PC-3 (cell line): ENCODE measurements around the gene HMGN5. TPM values are rescaled to one million over a fixed set of nuclear protein-coding genes. Genes with fewer than 3 reads are reported as not detected.

Experiments used
- ATAC-seq: fragments of 200-7000 bp; cut with Tn5 transposase; 2 replicates; pipeline ENCODE4 v1.9.1; 2020; ENCODE audit warnings: mild to moderate bottlenecking, moderate library complexity
- BruUV-seq: library from RNA; stranded (reverse); fragments of 400-500 nt; replicated peaks from 2 replicates; lab custom pipeline; 2021; lab: Mats Ljungman, UMichigan
- CTCF ChIA-PET: fragments of 300-600 bp; sonication (Branson Sonifier 250); formaldehyde crosslinking; loops from one replicate; lab custom pipeline; 2022; ENCODE audit warnings: antibody characterized with exemption; lab: Charles Lee
- POLR2A ChIA-PET: fragments of 300-600 bp; sonication (Branson Sonifier 250); formaldehyde crosslinking; loops from one replicate; lab custom pipeline; 2022; ENCODE audit warnings: antibody characterized with exemption; ENCODE audit not compliant: unreplicated experiment; lab: Charles Lee
- DNase-seq: peaks from one replicate; pipeline ENCODE4 v3.0.0-alpha.2; 2015
- H2AFZ ChIP-seq: fragments of 300-600 bp; sonication (generic); 2 replicates; pipeline ENCODE4 v1.6.0; 2016; ENCODE audit warnings: antibody characterized with exemption, low read length
- H3F3A ChIP-seq: fragments of 300-600 bp; sonication (generic); one replicate; pipeline ENCODE4 v1.6.0; 2017; ENCODE audit warnings: antibody characterized with exemption, low read length, control low read depth, mild to moderate bottlenecking; ENCODE audit not compliant: unreplicated experiment
- H3K27ac ChIP-seq: fragments of 300-600 bp; sonication (generic); 2 replicates; pipeline ENCODE4 v1.5.1; 2016; ENCODE audit warnings: mild to moderate bottlenecking, low read length
- H3K27me3 ChIP-seq: fragments of 300-600 bp; sonication (generic); 2 replicates; pipeline ENCODE4 v1.6.1; 2016; ENCODE audit warnings: low read length, mixed read lengths
- H3K36me3 ChIP-seq: fragments of 300-600 bp; sonication (generic); 2 replicates; pipeline ENCODE4 v1.6.1; 2016; ENCODE audit warnings: low read depth, mixed run types, low read length, mixed read lengths
- H3K4me1 ChIP-seq: fragments of 300-600 bp; sonication (generic); 2 replicates; pipeline ENCODE4 v1.5.1; 2016; ENCODE audit warnings: low read length; ENCODE audit not compliant: insufficient read depth
- H3K4me2 ChIP-seq: fragments of 300-600 bp; sonication (generic); 2 replicates; pipeline ENCODE4 v1.6.0; 2016; ENCODE audit warnings: low read length
- H3K4me3 ChIP-seq: fragments of 300-600 bp; sonication (generic); 2 replicates; pipeline ENCODE4 v1.5.1; 2016; ENCODE audit warnings: mild to moderate bottlenecking, low read length, mixed read lengths
- H3K79me2 ChIP-seq: fragments of 300-600 bp; sonication (generic); 2 replicates; pipeline ENCODE4 v1.6.1; 2017; ENCODE audit warnings: low read length, mixed read lengths
- H3K9ac ChIP-seq: fragments of 300-600 bp; sonication (generic); 2 replicates; pipeline ENCODE4 v1.6.0; 2016; ENCODE audit warnings: mild to moderate bottlenecking, low read length
- H3K9me2 ChIP-seq: fragments of 300-600 bp; sonication (generic); replicated peaks from 2 replicates; pipeline ENCODE4 v1.6.1; 2016; ENCODE audit warnings: mixed run types, low read length, mixed read lengths
- H3K9me3 ChIP-seq: fragments of 300-600 bp; sonication (generic); 2 replicates; pipeline ENCODE4 v1.6.1; 2016; ENCODE audit warnings: low read length, mixed read lengths
- H4K20me1 ChIP-seq: fragments of 300-600 bp; sonication (generic); 2 replicates; pipeline ENCODE4 v1.6.1; 2016; ENCODE audit warnings: low read length, mixed read lengths
- CTCF ChIP-seq: fragments of 300-600 bp; sonication (generic); conservative IDR thresholded peaks from 2 replicates; pipeline ENCODE4 v1.5.1; 2017; ENCODE audit warnings: antibody characterized with exemption, low read depth, mild to moderate bottlenecking, low read length
- EZH2 ChIP-seq: fragments of 300-600 bp; sonication (generic); IDR thresholded peaks from one replicate; pipeline ENCODE4 v1.6.1; 2017; ENCODE audit warnings: antibody characterized with exemption, mild to moderate bottlenecking, low read length; ENCODE audit not compliant: unreplicated experiment
- EZH2phosphoT487 ChIP-seq: fragments of 300-600 bp; sonication (generic); IDR thresholded peaks from 2 replicates; pipeline ENCODE4 v1.6.1; 2018; ENCODE audit warnings: mild to moderate bottlenecking, antibody characterized with exemption, low read length, borderline replicate concordance
- intact Hi-C: fragments of 100-400 bp; cut with micrococcal nuclease; formaldehyde crosslinking; loops from 2 replicates; pipeline ENCODE4 v1.9.0; 2023
- total RNA-seq: library from RNA; depleted of rRNA; stranded (reverse); fragments of >200 nt; gene quantifications from 2 replicates; pipeline ENCODE4 v1.2.3, GENCODE V29; 2014

The HMGN5 gene
- total RNA-seq, 1 experiment from 2014 or later: 2.9 TPM

DNA sequence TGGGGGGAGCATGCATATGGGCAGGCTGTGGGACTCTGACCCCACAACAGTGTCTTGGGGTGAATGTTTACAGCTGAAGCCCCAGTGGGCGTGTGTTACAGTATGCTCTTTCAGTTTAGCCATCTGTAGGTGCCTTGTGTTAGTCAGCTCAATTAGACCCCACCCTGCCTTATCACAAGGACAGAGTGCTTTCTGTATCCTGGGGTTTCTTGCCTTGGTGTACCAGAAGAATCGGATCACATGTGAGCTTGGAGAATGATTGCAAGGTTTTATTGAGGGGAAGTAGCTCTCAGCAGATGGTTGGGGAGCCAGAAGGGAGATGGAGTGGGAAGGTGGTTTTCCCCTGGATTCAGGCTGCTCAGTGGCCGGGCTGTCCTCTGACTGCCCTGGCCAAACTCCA is 27.5 kb upstream of the HMGN5 start:
- Histone ChIP-seq H3K9ac (no peak overlapping the region), H3K4me3 (no peak overlapping the region), H3K79me2 (no peaks in the 10 kb centered on the region), H3K4me2 (no peak overlapping the region), H3K36me3 (no peaks in the 10 kb centered on the region), H3F3A (no peaks in the 10 kb centered on the region), H3K27me3 (no peaks in the 10 kb centered on the region), H3K9me3 (no peaks in the 10 kb centered on the region), H3K4me1 (no peaks in the 10 kb centered on the region), H3K27ac (no peak overlapping the region), H4K20me1 (no peaks in the 10 kb centered on the region), H2AFZ (no peak overlapping the region), H3K9me2 (no peaks in the 10 kb centered on the region)
- intact Hi-C loops: no loop called here
- no TSS peak for BruUV-seq
- DNase-seq (no peak), ATAC-seq (no peak)
- ChIA-PET CTCF (no interaction called here), POLR2A (no interaction called here)
- TF ChIP-seq EZH2: no peak
- TF ChIP-seq EZH2phosphoT487: no peak
- no peak for TF ChIP-seq CTCF

- BruUV-seq: no TSS peak
- no peak for ATAC-seq
- CTCF ChIA-PET: no interaction called here
- TF ChIP-seq CTCF (no peak), EZH2 (no peak), EZH2phosphoT487 (no peak)
- Histone ChIP-seq H3K4me1 (peaks cover 26% of the 10 kb centered on the region), H4K20me1 (no peaks in the 10 kb centered on the region), H3K27me3 (no peaks in the 10 kb centered on the region), H3K9ac (no peak overlapping the region), H3K27ac (no peak overlapping the region), H3K4me3 (no peak overlapping the region), H3K36me3 (no peaks in the 10 kb centered on the region), H3F3A (no peaks in the 10 kb centered on the region), H2AFZ (no peak overlapping the region), H3K9me2 (no peaks in the 10 kb centered on the region), H3K79me2 (no peaks in the 10 kb centered on the region), H3K4me2 (no peak overlapping the region), H3K9me3 (no peaks in the 10 kb centered on the region)
- POLR2A ChIA-PET: no interaction called here
- intact Hi-C loops: no loop called here
- no peak for DNase-seq
Observed at GRCh38 chrX:81215685-81216084, 14.0 kb upstream of the HMGN5 start.

- H3F3A ChIP-seq: no peaks in the 10 kb centered on the region
- DNase-seq: no peak
- H3K79me2 ChIP-seq: no peaks in the 10 kb centered on the region
- no TSS peak for BruUV-seq
- POLR2A ChIA-PET: no interaction called here
- H3K9me3 ChIP-seq: no peaks in the 10 kb centered on the region
- no peak for TF ChIP-seq EZH2
- no peak for TF ChIP-seq EZH2phosphoT487
- TF ChIP-seq CTCF: no peak
- no peaks in the 10 kb centered on the region for H4K20me1 ChIP-seq
- intact Hi-C loops: no loop called here
- CTCF ChIA-PET: no interaction called here
- no peak overlapping the region for H2AFZ ChIP-seq
- H3K27ac ChIP-seq: no peak overlapping the region
- H3K4me3 ChIP-seq: no peak overlapping the region
- H3K36me3 ChIP-seq: no peaks in the 10 kb centered on the region
- H3K4me1 ChIP-seq: peaks cover 17% of the 10 kb centered on the region
- no peaks in the 10 kb centered on the region for H3K27me3 ChIP-seq
- H3K9ac ChIP-seq: no peak overlapping the region
- H3K4me2 ChIP-seq: no peak overlapping the region
- no peak for ATAC-seq
- no peaks in the 10 kb centered on the region for H3K9me2 ChIP-seq
Observed at GRCh38 chrX:81208916-81209315, 7.2 kb upstream of the HMGN5 start.
